Activated CD4-positive, alpha-beta memory T cell treated with anti-CD3 and anti-CD28 coated beads, Interleukin-2, amount 10 ng/mL, durations not matched to agents 7 days and 5 days (primary cell): ENCODE measurements around the gene FGGY. TPM values are rescaled to one million over a fixed set of nuclear protein-coding genes. Genes with fewer than 3 reads are reported as not detected.
"Not testable (repeated sequence)": the region's sequence is repeated elsewhere in the genome, so short reads cannot be mapped to it uniquely, and the experiment has no call there.

Experiments
- CTCF ChIA-PET: fragments of 350-600 bp; sonication (Branson Sonifier 250); formaldehyde crosslinking; loops from one replicate; lab custom pipeline; 2021; ENCODE audit warnings: antibody characterized with exemption, inconsistent platforms; lab: Charles Lee
- POLR2A ChIA-PET: fragments of 350-600 bp; sonication (Branson Sonifier 250); formaldehyde crosslinking; loops from one replicate; lab custom pipeline; 2021; ENCODE audit warnings: antibody characterized with exemption; lab: Charles Lee
- DNase-seq: peaks from one replicate; pipeline ENCODE4 v3.0.0-alpha.2; 2020
- H3K27ac Mint-ChIP-seq: one replicate; pipeline ENCODE4 v1.8.0; 2021; ENCODE audit warnings: mild to moderate bottlenecking, mixed read lengths
- H3K27me3 Mint-ChIP-seq: one replicate; pipeline ENCODE4 v1.8.0; 2021; ENCODE audit warnings: mixed read lengths
- H3K36me3 Mint-ChIP-seq: one replicate; pipeline ENCODE4 v1.8.0; 2021; ENCODE audit warnings: low read depth, mixed read lengths
- H3K4me1 Mint-ChIP-seq: one replicate; pipeline ENCODE4 v1.8.0; 2021; ENCODE audit warnings: mixed read lengths
- H3K4me3 Mint-ChIP-seq: one replicate; pipeline ENCODE4 v1.8.0; 2021; ENCODE audit warnings: mild to moderate bottlenecking, mixed read lengths
- H3K9me3 Mint-ChIP-seq: one replicate; pipeline ENCODE4 v1.8.0; 2021; ENCODE audit warnings: mixed read lengths
- total RNA-seq, 2 experiments: library from RNA; stranded (reverse); gene quantifications; one replicate each; pipeline ENCODE4 v1.2.3, GENCODE V29; 2021

The FGGY gene
- total RNA-seq, 2 experiments from 2014 or later, result 7.0 to 7.7 TPM

DNA sequence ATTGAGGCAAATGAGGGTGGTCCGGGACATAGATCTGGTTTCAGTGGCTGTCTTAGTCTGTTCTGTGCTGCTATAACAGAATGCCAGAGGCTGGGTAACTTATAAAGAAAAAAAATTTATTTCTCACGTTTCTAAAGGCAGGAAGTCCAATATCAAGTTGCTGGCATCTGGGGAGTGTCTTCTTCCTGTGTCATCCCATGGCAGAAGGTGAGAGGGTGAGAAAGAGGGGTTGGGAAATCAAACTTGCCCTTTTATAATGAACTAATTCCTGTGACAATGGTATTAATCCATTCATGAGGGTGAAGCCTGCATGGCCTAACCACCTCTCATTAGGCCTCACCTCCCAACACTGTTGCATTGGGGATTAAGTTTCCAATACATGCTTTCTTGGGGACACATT, 3.7 kb upstream of the FGGY start:
- Mint-ChIP-seq H3K27me3 (no peaks in the 10 kb centered on the region), H3K9me3 (no peaks in the 10 kb centered on the region), H3K4me3 (no peak overlapping the region), H3K36me3 (no peaks in the 10 kb centered on the region), H3K27ac (no peak overlapping the region), H3K4me1 (peaks cover 36% of the 10 kb centered on the region)
- no peak for DNase-seq
- ChIA-PET CTCF (no interaction called here), POLR2A (interaction anchor here (1.0 kb wide), 1 partner anchor 510 kb away, joined by 4 read pairs; no protein-coding TSS in a partner anchor)

DNA sequence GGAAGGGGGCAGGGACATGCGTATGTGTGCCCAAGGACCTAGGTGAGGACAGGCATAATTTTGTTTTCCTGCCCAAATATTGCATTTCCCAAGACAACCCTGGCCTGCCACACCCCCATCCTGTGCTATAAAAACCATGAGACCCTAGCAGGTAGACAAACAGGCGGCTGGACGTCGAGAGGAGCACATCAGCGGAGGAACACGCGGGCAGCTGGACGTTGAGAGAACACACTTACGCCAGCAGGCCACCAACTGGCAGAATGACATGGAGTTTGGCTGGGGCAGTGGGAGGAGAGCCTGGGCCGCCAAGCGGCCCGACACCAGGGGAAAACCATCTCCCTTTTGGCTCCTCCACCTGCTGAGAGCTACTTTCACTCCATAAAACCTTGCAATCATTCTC, 3.0 kb upstream of the FGGY start:
- no peaks in the 10 kb centered on the region for H3K9me3 Mint-ChIP-seq
- POLR2A ChIA-PET, result no interaction called here
- no peaks in the 10 kb centered on the region for H3K36me3 Mint-ChIP-seq

DNA sequence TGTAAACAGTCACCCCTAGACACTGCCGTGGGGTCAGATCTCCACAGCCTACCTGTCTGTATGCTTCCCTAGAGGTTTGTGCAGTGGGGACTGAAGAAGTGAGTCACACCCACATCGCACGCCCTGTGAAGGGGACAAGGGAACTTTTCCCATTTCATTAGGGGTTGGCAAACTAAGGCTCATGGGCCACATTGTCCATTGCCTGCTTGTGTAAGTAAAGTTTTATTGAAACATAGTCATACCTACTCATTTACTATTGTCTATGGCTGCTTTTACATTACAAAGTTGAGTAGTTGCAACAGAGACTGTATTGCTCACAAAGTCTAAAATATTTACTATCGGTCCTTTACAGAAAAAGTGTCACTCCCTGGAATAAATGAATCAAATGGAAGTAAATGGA, 2.5 kb upstream of the FGGY start:
- Mint-ChIP-seq H3K4me3 (no peak overlapping the region), H3K27ac (no peak overlapping the region), H3K36me3 (no peaks in the 10 kb centered on the region), H3K4me1 (peaks cover 37% of the 10 kb centered on the region), H3K9me3 (no peaks in the 10 kb centered on the region), H3K27me3 (no peaks in the 10 kb centered on the region)
- ChIA-PET CTCF (no interaction called here), POLR2A (no interaction called here)
- DNase-seq, result no peak

More for the DNA sequence above, 3.0 kb upstream of the FGGY start:
- peaks cover 37% of the 10 kb centered on the region for H3K4me1 Mint-ChIP-seq
- H3K27me3 Mint-ChIP-seq, result no peaks in the 10 kb centered on the region
- H3K4me3 Mint-ChIP-seq, result no peak overlapping the region
- H3K27ac Mint-ChIP-seq, result no peak overlapping the region
- DNase-seq, result no peak
- CTCF ChIA-PET, result no interaction called here

DNA sequence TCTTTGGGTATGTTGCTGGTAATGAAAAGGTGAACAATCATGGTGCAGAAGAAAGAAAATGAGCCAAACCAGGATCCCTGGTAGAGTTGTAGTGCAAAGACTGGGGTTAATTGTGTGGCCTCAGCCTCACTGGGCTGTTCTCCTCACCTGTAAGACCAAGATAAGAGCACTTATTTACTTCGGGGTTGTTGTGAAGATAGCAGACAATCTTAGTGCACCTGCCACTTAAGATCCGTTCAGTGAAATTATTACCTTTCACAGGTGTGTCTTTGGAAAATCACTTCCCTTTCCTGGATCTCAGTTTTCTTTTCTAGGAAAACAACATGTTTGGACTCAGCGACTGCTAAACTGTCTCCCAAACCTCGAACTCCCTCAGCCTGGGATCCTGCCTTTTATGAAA, 1.3 kb upstream of the FGGY start:
- Mint-ChIP-seq H3K27ac (no peak overlapping the region), H3K27me3 (no peaks in the 10 kb centered on the region), H3K4me1 (peaks cover 35% of the 10 kb centered on the region), H3K36me3 (no peaks in the 10 kb centered on the region), H3K9me3 (no peaks in the 10 kb centered on the region), H3K4me3 (peak overlapping the region; percentile 88)
- POLR2A ChIA-PET, result interaction anchor here (0.7 to 2.2 kb wide), 7 partner anchors 12 to 514 kb away, joined by 3 to 11 read pairs (median 4); partner anchors contain the start of gene JUN
- no peak for DNase-seq
- CTCF ChIA-PET, result interaction anchor here (1.2 to 2.0 kb wide), 2 partner anchors 353 to 404 kb away, joined by 3 to 5 read pairs; no protein-coding TSS in a partner anchor

DNA sequence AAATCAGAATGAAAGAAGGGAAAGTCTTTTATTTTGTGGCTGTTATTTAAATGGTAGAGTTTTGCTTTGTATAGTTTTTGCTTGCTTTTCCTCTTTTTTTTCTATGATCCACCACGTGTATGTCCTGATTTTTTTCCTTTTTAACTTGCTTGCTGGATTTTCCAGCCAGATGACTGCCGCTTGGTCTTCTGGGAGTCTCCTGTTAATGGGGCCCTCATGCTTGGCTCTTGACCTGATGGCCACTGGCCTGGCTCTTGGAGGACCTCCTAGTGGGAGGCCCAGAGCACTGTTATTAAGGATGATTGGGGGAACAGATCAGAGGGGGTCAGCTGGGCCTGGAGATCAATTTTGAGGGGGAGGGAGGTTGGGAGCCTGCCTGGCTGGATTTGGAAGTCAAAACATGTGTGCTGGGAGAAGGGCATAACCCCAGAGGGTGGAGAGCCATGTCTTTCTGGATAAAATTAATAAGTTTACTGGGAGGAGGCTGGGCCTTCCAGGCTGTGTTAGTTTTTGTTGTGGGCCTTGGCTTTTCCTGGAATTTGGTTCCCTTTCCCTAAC, 1.2 kb downstream of the FGGY start:
- no peaks in the 10 kb centered on the region for H3K27me3 Mint-ChIP-seq
- H3K9me3 Mint-ChIP-seq, result peaks cover 4% of the 10 kb centered on the region
- H3K27ac Mint-ChIP-seq, result no peak overlapping the region
- ChIA-PET CTCF (no interaction called here), POLR2A (no interaction called here)
- peak overlapping the region; percentile 88 for H3K4me3 Mint-ChIP-seq
- H3K4me1 Mint-ChIP-seq, result peaks cover 19% of the 10 kb centered on the region
- H3K36me3 Mint-ChIP-seq, result peaks cover 9% of the 10 kb centered on the region
- DNase-seq, result no peak

DNA sequence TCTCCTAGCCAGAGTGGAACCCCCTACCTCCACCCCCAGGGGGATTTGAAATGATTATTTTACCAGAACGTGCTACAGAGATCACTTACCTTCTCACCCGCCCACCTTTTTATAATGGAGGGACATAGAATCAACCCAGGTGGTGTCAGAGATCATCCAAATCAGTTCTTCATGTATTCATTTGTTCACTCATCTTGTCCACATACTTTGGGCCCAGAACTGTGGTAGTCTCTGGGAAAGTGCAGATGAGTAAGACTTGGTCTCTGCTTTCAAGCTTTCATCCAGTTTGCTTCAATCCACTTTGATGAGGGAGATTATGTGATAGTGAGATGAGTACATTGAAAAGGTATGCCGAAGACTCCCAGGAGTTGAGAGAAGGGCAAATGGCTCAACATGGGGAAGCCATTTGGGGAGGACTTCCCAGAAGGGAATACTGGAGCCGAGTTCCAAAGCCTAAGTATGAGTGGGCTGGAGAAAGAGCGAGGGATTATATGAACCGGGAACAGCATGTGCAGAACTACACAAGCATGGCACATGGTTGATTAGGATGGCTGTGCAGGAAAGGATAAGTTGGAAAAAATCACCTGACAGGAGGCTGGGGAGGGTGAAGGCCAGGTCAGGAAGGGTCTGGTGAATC, 1.9 kb downstream of the FGGY start:
- no peak overlapping the region for H3K27ac Mint-ChIP-seq
- no peak overlapping the region for H3K4me3 Mint-ChIP-seq
- POLR2A ChIA-PET, result no interaction called here

DNA sequence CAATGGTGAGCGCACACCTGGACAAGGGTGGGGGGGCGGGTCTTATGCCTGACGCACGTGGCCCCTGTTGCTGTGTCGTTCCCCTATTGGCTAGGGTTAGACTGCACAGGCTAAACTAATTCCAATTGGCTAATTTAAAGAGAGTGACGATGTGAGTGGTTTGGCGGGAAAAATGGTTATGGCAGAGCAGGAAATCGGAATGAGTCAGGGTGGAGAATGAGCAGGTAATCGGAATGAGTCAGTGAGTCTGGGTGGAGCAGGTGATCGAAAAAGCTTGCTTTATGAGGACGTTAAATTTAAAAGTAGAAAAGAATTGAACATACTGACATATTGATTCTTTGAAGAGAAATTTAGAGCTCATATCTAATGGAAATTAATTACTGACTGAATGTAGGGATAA, 2.8 kb downstream of the FGGY start:
- H3K4me3 Mint-ChIP-seq, CTCF ChIA-PET: not testable (repeated sequence)

More for the DNA sequence above, 1.9 kb downstream of the FGGY start:
- CTCF ChIA-PET, result no interaction called here
- peaks cover 11% of the 10 kb centered on the region for H3K36me3 Mint-ChIP-seq
- no peak for DNase-seq
- H3K27me3 Mint-ChIP-seq, result no peaks in the 10 kb centered on the region
- H3K9me3 Mint-ChIP-seq, result peaks cover 4% of the 10 kb centered on the region
- H3K4me1 Mint-ChIP-seq, result peaks cover 14% of the 10 kb centered on the region

DNA sequence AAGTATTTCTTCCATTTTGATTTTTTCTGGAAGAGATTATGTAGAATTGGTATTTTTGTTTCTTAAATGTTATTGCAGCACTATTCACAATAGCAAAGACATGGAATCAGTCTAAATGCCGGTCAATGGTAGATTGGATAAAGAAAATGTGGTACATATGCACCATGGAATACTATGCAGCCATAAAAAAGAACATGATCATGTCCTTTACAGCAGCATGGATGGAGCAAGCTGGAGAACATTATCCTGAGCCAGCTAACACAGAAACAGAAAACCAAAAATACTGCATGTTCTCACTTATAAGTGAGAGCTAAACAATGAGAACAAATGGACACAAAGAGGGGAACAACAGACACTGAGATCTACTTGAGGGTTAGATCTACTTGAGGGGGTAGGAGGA, 5.4 kb downstream of the FGGY start:
- Mint-ChIP-seq H3K36me3 (peaks cover 34% of the 10 kb centered on the region), H3K9me3 (peaks cover 28% of the 10 kb centered on the region), H3K27me3 (no peaks in the 10 kb centered on the region), H3K27ac (no peak overlapping the region), H3K4me1 (peaks cover 8% of the 10 kb centered on the region), H3K4me3 (no peak overlapping the region)
- CTCF ChIA-PET, result no interaction called here
- POLR2A ChIA-PET, result no interaction called here
- DNase-seq, result no peak

More for the DNA sequence above, 2.8 kb downstream of the FGGY start:
- DNase-seq, H3K27ac Mint-ChIP-seq, H3K27me3 Mint-ChIP-seq, POLR2A ChIA-PET: not testable (repeated sequence)
- Mint-ChIP-seq H3K4me1 (peaks cover 14% of the 10 kb centered on the region), H3K9me3 (peaks cover 10% of the 10 kb centered on the region), H3K36me3 (peaks cover 18% of the 10 kb centered on the region)

DNA sequence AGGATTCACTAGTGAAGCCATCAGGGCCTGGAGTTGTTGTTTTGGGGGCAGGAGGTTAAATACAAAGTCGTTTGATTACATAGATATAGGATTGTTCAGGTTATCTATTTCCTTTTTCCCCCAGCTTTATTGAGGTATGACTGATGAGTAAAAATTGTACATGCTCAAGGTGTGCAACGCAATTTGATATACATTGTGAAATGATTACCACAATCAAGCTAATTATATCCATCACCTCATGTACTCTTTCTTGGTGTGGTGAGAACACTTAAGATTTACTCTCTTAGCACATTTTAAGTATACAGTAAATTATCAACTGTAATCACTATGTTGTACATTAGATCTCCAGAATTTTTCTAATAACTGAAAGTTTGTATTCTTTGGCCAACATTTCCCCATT, 6.0 kb downstream of the FGGY start:
- no peaks in the 10 kb centered on the region for H3K27me3 Mint-ChIP-seq
- peaks cover 28% of the 10 kb centered on the region for H3K9me3 Mint-ChIP-seq
- POLR2A ChIA-PET, result no interaction called here
- no peak overlapping the region for H3K4me3 Mint-ChIP-seq
- CTCF ChIA-PET, result no interaction called here
- peaks cover 34% of the 10 kb centered on the region for H3K36me3 Mint-ChIP-seq
- DNase-seq, result no peak
- peaks cover 8% of the 10 kb centered on the region for H3K4me1 Mint-ChIP-seq
- H3K27ac Mint-ChIP-seq, result no peak overlapping the region

DNA sequence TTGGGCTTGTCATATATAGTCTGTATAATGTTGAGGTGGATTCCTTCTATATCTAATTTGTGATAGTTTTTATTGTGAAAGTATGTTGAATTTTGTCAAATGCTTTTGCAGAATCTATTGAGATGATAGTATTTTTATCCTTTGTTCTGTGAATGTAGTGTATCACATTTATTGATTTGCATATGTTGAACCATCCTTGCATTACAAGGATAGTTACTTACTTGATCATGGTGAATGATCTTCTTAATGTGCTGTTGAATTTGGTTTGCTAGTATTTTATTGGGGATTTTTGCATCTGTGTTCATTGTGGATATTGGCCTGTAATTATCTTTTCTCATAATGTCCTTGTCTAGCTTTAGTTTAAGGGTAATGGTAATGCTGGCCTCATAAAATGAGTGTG, 8.3 kb downstream of the FGGY start:
- H3K4me3 Mint-ChIP-seq, result no peak overlapping the region

DNA sequence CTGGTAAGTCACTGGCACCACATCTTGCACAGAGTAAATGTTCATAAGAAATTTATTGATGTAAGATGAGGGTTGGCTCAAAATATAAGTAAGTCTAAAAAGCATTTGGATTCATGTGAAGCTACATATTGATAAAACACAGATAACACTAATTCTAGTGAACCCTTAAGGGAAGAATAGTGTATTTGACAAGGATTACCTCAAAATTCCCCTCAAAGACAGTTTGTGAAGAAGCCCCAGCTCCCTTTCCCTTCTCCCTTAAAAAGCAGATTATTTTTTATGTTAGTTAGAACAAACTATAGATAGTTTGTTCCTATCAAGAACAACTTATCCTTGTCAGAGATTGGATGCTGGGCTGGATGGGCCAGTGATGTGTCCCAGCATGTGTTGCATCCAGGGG, 10.7 kb downstream of the FGGY start:
- no peak for DNase-seq

More for the DNA sequence above, 8.3 kb downstream of the FGGY start:
- peaks cover 20% of the 10 kb centered on the region for H3K4me1 Mint-ChIP-seq
- H3K27me3 Mint-ChIP-seq, result no peaks in the 10 kb centered on the region
- no peak for DNase-seq
- no peak overlapping the region for H3K27ac Mint-ChIP-seq
- H3K9me3 Mint-ChIP-seq, result peaks cover 28% of the 10 kb centered on the region
- POLR2A ChIA-PET, result no interaction called here
- H3K36me3 Mint-ChIP-seq, result peaks cover 36% of the 10 kb centered on the region
- CTCF ChIA-PET, result no interaction called here

DNA sequence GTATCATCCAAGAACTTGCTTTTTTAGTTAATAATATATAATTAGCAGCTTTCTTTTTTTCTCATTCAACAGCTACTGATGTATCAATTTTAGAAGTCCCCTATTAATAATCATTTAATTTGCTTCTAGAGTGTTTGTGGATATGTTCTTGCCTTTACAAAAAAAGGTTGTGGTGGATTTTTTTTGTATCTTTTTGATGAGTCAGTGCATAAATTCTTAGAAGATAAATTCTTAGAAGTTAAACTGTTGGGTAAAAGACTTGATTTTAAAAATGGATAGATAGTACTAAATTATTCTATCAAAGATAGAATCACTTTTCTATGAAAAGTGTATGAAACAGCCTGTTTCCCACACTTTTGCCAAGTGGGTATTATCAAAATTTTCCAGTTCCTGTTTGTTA, 11.9 kb downstream of the FGGY start:
- Mint-ChIP-seq H3K4me1 (peaks cover 20% of the 10 kb centered on the region), H3K9me3 (peaks cover 28% of the 10 kb centered on the region), H3K27me3 (no peaks in the 10 kb centered on the region), H3K27ac (no peak overlapping the region), H3K36me3 (peaks cover 26% of the 10 kb centered on the region), H3K4me3 (no peak overlapping the region)
- CTCF ChIA-PET, result interaction anchor here (0.5 kb wide), 1 partner anchor 97 kb away, joined by 3 read pairs; no protein-coding TSS in a partner anchor
- POLR2A ChIA-PET, result interaction anchor here (0.7 to 2.6 kb wide), 2 partner anchors 12 to 524 kb away, joined by 3 to 11 read pairs; partner anchors contain the start of gene FGGY
- DNase-seq, result no peak

More for the DNA sequence above, 10.7 kb downstream of the FGGY start:
- Mint-ChIP-seq H3K36me3 (peaks cover 28% of the 10 kb centered on the region), H3K4me3 (no peak overlapping the region), H3K9me3 (peaks cover 25% of the 10 kb centered on the region), H3K4me1 (peaks cover 20% of the 10 kb centered on the region), H3K27ac (no peak overlapping the region), H3K27me3 (no peaks in the 10 kb centered on the region)
- POLR2A ChIA-PET, result interaction anchor here (1.2 to 2.6 kb wide), 2 partner anchors 11 to 26 kb away, joined by 3 to 11 read pairs; partner anchors contain the start of gene FGGY
- CTCF ChIA-PET, result no interaction called here

DNA sequence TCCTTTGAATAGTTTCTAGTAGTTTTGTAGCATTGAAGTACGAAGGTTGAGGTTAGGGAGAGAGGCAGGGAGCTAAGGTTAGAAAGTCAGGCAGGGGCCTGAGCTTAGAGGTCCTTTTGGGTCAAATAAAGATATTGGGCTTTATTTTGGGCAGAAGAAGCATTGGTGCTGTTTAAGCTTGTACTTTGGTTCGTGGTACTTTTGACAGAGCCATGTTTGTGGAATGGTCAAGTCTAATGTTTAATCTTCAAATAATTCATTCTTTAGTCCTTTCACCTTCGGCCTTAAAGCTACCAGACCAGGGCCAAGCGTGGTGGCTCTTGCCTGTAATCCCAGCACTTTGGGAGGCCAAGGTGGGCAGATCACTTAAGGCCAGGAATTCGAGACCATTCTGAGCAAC, 12.5 kb downstream of the FGGY start:
- ChIA-PET POLR2A (interaction anchor here (2.6 kb wide), 1 partner anchor 13 kb away, joined by 11 read pairs; the partner anchor contains the start of gene FGGY), CTCF (interaction anchor here (0.5 kb wide), 1 partner anchor 96 kb away, joined by 3 read pairs; no protein-coding TSS in a partner anchor)
- Mint-ChIP-seq H3K36me3 (peaks cover 21% of the 10 kb centered on the region), H3K9me3 (peaks cover 24% of the 10 kb centered on the region), H3K4me3 (no peak overlapping the region), H3K27me3 (no peaks in the 10 kb centered on the region), H3K4me1 (peaks cover 20% of the 10 kb centered on the region), H3K27ac (peak overlapping the region; percentile 23)
- DNase-seq, result no peak
